CD4-positive, CD25-positive, alpha-beta regulatory T cell (primary cell): Measurements from ENCODE around the gene CPZ. TPM values are rescaled to one million over a fixed set of nuclear protein-coding genes. Genes with fewer than 3 reads are reported as not detected.

Experiments
- ATAC-seq, 2 donors: fragments of 150-1000 bp; cut with Tn5 transposase; one replicate each; pipeline ENCODE4 v1.10.0; 2021; ENCODE audit warnings: low read depth in 2 of 2, moderate number of reproducible peaks in 2 of 2, moderate library complexity in 1 of 2
- DNase-seq, 3 donors: peaks; one replicate each; pipeline versions ENCODE4 v3.0.0 to v3.0.0-alpha.2; 2012 to 2022; ENCODE audit warnings: mixed read lengths in 1 of 3
- H3K27ac ChIP-seq: one replicate; pipeline ENCODE4 v1.7.0; 2013; ENCODE audit warnings: mild to moderate bottlenecking, low read length; ENCODE audit not compliant: insufficient read depth, poor library complexity, severe bottlenecking
- H3K27me3 ChIP-seq: one replicate; pipeline ENCODE4 v1.7.0; 2013; ENCODE audit warnings: low read length; ENCODE audit not compliant: control insufficient read depth, insufficient read depth
- H3K36me3 ChIP-seq: one replicate; pipeline ENCODE4 v1.7.0; 2013; ENCODE audit warnings: mild to moderate bottlenecking, low read length, moderate library complexity; ENCODE audit not compliant: control insufficient read depth, insufficient read depth
- H3K4me1 ChIP-seq: 2 replicates; pipeline ENCODE4 v1.7.0; 2013; ENCODE audit warnings: mild to moderate bottlenecking, low read length; ENCODE audit not compliant: insufficient read depth, control insufficient read depth, poor library complexity, severe bottlenecking
- H3K4me3 ChIP-seq: one replicate; pipeline ENCODE4 v1.7.0; 2013; ENCODE audit warnings: low read depth, mild to moderate bottlenecking, low read length, moderate library complexity
- H3K9me3 ChIP-seq, 2 experiments: 1 replicate in 1 of 2; 2 replicates in 1 of 2; pipeline ENCODE4 v1.7.0; 2013; ENCODE audit warnings: low read length in 2 of 2, mild to moderate bottlenecking in 1 of 2, moderate library complexity in 1 of 2; ENCODE audit not compliant: control insufficient read depth in 2 of 2
- H3K27ac Mint-ChIP-seq, 3 donors: one replicate each; pipeline ENCODE4 v1.8.0; 2020 to 2022; ENCODE audit warnings: mild to moderate bottlenecking in 3 of 3, mixed read lengths in 3 of 3, moderate library complexity in 2 of 3
- H3K27me3 Mint-ChIP-seq: one replicate; pipeline ENCODE4 v1.8.0; 2022; ENCODE audit warnings: mild to moderate bottlenecking, mixed read lengths
- H3K36me3 Mint-ChIP-seq: one replicate; pipeline ENCODE4 v1.8.0; 2020; ENCODE audit warnings: mixed read lengths
- H3K4me1 Mint-ChIP-seq, 4 donors: one replicate each; pipeline ENCODE4 v1.8.0; 2020 to 2022; ENCODE audit warnings: mixed read lengths in 4 of 4, mild to moderate bottlenecking in 1 of 4
- H3K4me3 Mint-ChIP-seq, 4 donors: one replicate each; pipeline ENCODE4 v1.8.0; 2020 to 2022; ENCODE audit warnings: mild to moderate bottlenecking in 4 of 4, mixed read lengths in 4 of 4, moderate library complexity in 3 of 4
- H3K9me3 Mint-ChIP-seq, 7 donors: one replicate each; pipeline ENCODE4 v1.8.0; 2020 to 2022; ENCODE audit warnings: mixed read lengths in 7 of 7, mild to moderate bottlenecking in 3 of 7, moderate library complexity in 2 of 7
- polyA plus RNA-seq, 4 donors: library from polyadenylated mRNA; unstranded; fragments of 300-500 nt; fragmentation: Illumina TruSeq; gene quantifications; one replicate each; pipeline ENCODE4 v1.2.3, GENCODE V29; 2021
- total RNA-seq: library from RNA; stranded (reverse); gene quantifications from one replicate; pipeline ENCODE4 v1.2.3, GENCODE V29; 2022

CPZ gene
- total and polyA plus RNA-seq, 5 donors from 2014 or later = not detected

DNA sequence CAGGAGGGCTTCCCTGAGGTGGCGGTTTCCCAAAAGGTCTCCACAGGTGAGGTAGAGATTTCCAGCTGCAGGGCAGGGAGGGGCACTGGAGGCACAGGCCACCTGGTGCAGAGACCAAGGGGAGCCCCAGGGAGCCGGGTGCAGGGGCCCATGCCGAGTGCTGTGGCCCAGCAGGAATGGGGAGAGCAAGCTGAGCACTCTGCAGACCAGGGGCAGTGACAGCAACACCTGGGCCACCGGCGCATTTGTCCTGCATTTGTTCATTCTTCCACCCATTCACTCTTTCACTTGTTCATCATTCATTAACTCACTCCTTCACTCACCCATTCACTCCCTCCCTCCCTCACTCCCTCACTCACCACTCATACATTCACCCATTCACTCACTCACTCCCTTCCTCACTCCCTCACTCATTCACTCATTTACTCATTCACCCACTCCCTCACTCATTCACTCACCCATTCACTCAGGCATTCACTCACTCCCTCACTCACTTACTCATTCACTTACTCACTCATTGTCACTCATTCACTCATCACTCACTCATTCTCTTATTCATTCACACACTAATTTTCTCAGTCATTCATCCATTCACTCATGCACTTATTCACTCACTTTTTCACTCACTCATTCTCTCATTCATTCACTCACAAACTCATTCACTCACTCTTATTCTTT is 16.3 kb downstream of the CPZ start:
- Mint-ChIP-seq H3K27ac (no peak overlapping the region), H3K4me1 (no peaks in the 10 kb centered on the region), H3K27me3 (peaks cover 4% of the 10 kb centered on the region), H3K36me3 (no peaks in the 10 kb centered on the region), H3K4me3 (no peak overlapping the region), H3K9me3 (no peaks in the 10 kb centered on the region)
- no peaks in the 10 kb centered on the region for H3K9me3 ChIP-seq
- ATAC-seq (no peak), DNase-seq (no peak)
- no peaks in the 10 kb centered on the region for H3K27me3 ChIP-seq
- no peak overlapping the region for H3K4me3 ChIP-seq
- H3K27ac ChIP-seq = no peak overlapping the region
- no peaks in the 10 kb centered on the region for H3K4me1 ChIP-seq
- no peaks in the 10 kb centered on the region for H3K36me3 ChIP-seq

DNA sequence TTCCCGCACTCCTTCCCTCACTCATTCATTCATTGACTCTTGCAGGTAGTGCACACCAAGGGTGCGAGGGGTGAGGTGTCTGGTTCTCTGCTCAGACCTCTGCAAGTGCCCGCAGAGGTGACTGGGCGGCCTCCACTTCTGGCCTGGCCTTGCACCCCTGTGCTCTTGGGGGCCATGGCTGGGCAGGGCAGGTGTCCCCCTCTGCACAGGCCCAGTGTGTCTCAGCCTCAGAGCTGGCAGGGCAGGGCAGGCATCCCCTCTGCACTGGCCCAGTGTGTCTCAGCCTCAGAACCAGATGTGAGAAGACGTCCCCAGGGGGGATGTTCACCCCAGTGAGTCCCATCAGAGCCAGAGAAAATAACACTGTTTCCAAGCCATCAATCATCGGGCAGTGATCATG is 16.8 kb downstream of the CPZ start:
- no peaks in the 10 kb centered on the region for H3K9me3 Mint-ChIP-seq
- peaks cover 4% of the 10 kb centered on the region for H3K27me3 Mint-ChIP-seq
- Histone ChIP-seq H3K36me3 (no peaks in the 10 kb centered on the region), H3K4me3 (no peak overlapping the region), H3K27me3 (no peaks in the 10 kb centered on the region), H3K9me3 (no peaks in the 10 kb centered on the region), H3K27ac (no peak overlapping the region), H3K4me1 (no peaks in the 10 kb centered on the region)
- H3K4me3 Mint-ChIP-seq = no peak overlapping the region
- no peaks in the 10 kb centered on the region for H3K36me3 Mint-ChIP-seq
- H3K27ac Mint-ChIP-seq = no peak overlapping the region
- ATAC-seq (no peak), DNase-seq (no peak)
- H3K4me1 Mint-ChIP-seq = no peaks in the 10 kb centered on the region

DNA sequence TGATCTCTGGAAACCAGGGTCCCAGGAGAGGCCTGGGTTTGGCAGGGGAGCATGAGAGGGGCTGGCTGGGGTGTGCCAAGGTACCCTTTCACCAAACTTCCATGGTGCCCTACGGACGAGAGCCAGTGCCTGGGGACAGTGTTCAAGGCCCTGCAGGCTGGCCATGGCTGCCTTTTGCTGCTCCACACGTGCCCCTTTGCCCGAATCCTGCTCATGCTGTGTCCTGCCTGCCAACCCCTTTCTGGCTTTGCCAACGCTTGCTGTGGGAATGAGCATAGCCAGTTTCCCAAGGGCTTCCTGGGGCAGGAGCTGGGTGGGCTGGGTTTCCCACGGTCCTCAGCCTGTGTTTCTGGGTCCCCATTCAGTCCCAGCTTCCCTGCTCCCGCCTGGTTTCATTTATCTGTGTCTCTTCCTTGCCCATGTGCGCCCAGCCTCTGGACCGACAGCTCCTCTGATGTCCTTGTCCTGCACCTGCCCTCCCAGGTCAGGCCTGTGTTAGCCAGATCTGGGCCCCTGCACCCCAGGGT is 17.3 kb downstream of the CPZ start:
- Mint-ChIP-seq H3K36me3 (no peaks in the 10 kb centered on the region), H3K27me3 (peaks cover 4% of the 10 kb centered on the region), H3K27ac (peak overlapping the region in 1 of 3 donors; percentile 51), H3K9me3 (no peaks in the 10 kb centered on the region), H3K4me3 (no peak overlapping the region), H3K4me1 (no peaks in the 10 kb centered on the region)
- H3K36me3 ChIP-seq = no peaks in the 10 kb centered on the region
- H3K4me1 ChIP-seq = no peaks in the 10 kb centered on the region
- no peak for ATAC-seq
- no peak overlapping the region for H3K4me3 ChIP-seq
- DNase-seq = no peak
- H3K9me3 ChIP-seq = no peaks in the 10 kb centered on the region
- no peak overlapping the region for H3K27ac ChIP-seq
- no peaks in the 10 kb centered on the region for H3K27me3 ChIP-seq

DNA sequence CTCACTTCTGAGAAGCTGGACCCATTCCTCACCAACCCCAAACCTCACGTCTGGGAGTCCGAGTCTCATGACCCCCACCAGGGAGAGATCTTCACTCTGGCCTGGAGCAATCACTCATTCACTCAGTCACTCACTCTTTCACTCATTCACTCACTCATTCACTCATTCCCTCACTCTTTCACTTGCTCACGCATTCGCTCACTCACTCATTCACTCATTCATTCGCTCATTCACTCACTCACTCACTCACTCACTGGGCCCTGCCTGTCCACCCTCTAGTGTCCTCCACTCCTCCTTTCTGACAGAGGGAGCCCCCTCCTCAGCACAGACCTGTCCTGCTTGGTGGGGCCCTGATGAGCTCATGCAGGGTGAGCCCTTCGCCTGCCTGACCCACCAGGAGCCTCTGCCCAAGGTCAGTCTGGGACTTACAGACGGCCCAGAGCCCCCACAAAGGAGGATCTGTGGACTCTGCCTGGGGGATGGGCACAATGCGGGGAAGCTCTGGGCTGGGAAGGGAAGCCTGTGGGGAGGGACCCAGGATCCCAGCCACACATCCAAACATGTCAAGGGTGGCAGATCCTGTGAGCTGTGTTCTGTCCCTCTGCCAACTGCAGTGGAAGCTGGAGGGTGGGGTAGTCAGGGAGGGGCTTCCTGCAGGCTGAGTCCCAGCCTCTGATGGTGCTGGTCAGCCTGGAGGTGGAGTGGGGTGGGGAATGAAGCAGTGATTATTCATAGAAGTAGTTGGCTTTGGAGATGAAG is 18.5 kb downstream of the CPZ start:
- DNase-seq = no peak
- Histone ChIP-seq H3K4me1 (no peaks in the 10 kb centered on the region), H3K4me3 (no peak overlapping the region), H3K9me3 (no peaks in the 10 kb centered on the region), H3K27ac (no peak overlapping the region), H3K36me3 (no peaks in the 10 kb centered on the region), H3K27me3 (no peaks in the 10 kb centered on the region)
- ATAC-seq = no peak
- Mint-ChIP-seq H3K27ac (no peak overlapping the region), H3K4me1 (no peaks in the 10 kb centered on the region), H3K4me3 (no peak overlapping the region), H3K27me3 (peaks cover 4% of the 10 kb centered on the region), H3K36me3 (no peaks in the 10 kb centered on the region), H3K9me3 (peaks cover 0 to 2% (median 0%) of the 10 kb centered on the region in 7 donors)

DNA sequence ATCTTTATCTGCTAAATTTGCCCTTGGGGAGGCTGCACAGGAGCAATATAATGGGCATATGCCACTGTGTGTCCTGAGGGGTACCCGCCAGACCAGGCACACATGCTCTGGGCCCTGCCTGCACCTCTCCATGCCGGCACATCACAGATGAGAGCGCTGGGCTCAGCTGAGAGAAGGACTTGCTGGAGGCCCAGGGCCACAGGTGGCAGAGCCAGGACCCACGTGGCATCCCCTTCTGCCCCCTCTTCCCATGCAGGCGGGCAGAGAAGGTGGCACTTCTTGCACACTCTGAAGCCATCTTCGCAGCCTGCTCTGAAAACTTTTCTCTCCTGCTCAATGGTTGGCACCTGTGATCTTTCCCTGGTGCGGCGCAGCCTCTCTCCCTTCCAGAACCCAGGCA is 20.1 kb downstream of the CPZ start:
- no peak overlapping the region for H3K4me3 Mint-ChIP-seq
- Histone ChIP-seq H3K9me3 (no peaks in the 10 kb centered on the region), H3K27me3 (no peaks in the 10 kb centered on the region), H3K27ac (no peak overlapping the region), H3K4me1 (no peaks in the 10 kb centered on the region), H3K36me3 (no peaks in the 10 kb centered on the region), H3K4me3 (no peak overlapping the region)
- no peak overlapping the region for H3K27ac Mint-ChIP-seq
- ATAC-seq (no peak), DNase-seq (no peak)
- peaks cover 4% of the 10 kb centered on the region for H3K27me3 Mint-ChIP-seq
- peaks cover 0 to 2% (median 0%) of the 10 kb centered on the region in 7 donors for H3K9me3 Mint-ChIP-seq
- peaks cover 0 to 1% (median 0%) of the 10 kb centered on the region in 4 donors for H3K4me1 Mint-ChIP-seq
- H3K36me3 Mint-ChIP-seq = no peaks in the 10 kb centered on the region

DNA sequence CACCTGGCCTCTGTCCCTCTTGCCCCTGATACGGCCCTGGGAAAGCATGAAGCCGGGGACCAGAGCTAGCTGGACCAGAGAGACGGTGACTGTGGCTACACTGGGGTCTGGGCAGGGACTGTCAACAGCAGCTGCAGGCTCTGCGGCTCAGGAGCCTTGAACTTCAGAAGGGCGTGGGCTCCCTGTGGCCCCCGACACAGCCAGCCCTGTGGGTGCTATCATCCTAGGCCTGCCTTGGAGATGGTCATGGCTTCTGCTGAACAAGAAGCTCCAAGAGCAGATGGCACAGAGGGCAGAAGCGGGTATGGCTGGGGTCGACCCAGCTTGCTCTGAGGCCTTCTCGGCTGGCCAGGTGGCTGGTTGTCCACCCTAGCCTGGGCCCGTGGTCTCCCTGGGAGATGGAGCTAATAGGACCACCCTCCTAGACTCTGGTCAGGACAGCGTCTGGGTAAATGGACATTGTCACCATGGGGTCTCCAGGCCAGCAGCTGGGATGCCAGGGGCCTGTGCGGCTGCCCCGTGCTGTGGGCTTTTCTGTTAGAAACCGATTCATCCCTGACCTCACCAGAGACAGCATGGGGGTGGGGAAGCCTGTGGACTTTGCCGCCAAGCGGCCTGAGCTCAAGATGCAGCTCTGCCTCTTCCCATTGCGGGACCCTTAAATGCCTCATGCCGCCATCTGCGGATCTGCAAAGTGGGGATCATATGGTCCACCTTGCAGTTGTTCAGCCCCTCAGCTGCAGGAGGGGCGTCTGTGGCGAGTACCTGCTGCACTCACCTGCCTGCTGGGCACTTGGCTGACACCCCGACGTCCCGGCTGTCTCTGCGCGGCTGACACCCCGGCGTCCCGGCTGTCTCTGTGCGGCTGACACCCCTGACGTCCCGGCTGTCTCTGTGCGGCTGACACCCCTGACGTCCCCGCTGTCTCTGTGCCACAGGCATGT is 21.1 kb downstream of the CPZ start:
- Mint-ChIP-seq H3K4me3 (no peak overlapping the region), H3K4me1 (peaks cover 0 to 4% (median 0%) of the 10 kb centered on the region in 4 donors), H3K27ac (no peak overlapping the region), H3K9me3 (peaks cover 0 to 2% (median 0%) of the 10 kb centered on the region in 7 donors), H3K27me3 (peaks cover 4% of the 10 kb centered on the region), H3K36me3 (no peaks in the 10 kb centered on the region)
- Histone ChIP-seq H3K4me1 (no peaks in the 10 kb centered on the region), H3K27me3 (no peaks in the 10 kb centered on the region), H3K4me3 (no peak overlapping the region), H3K36me3 (no peaks in the 10 kb centered on the region), H3K27ac (no peak overlapping the region), H3K9me3 (no peaks in the 10 kb centered on the region)
- no peak for DNase-seq
- no peak for ATAC-seq

DNA sequence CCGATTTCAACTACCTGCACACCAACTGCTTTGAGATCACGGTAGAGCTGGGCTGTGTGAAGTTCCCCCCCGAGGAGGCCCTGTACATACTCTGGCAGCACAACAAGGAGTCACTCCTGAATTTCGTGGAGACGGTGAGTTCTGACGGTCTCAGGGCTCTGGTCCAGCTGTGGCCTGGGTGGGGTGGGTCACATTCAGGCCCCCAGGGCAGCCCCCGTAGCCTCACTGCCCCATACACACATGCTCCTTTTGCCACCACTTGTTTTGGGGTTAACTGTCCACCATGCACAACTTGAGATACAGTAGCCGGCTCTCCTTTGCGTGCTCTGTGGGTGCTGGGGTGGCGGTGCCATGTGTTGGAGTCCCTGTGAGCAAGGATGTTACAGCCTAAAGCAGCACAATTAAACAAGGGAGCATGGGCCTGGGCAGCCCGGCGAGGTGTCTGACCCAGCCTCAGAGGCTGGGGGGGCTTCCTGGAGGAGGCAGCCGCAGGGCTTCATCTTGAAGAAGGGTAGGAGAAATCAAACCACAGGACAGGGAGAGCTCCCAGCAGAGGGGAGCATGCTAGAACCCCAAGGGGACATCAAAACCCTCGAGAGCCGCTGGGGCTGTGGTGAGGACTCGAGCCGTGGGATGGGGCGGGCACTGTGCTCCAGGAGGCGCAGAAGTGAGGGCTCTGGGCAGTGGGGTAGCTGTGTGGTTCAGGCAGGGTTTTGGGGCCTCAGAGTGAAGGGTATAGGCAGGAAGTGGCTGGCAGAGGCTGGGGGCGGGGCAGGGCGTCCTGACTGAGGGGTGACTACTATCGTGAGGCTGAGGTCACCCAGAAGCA is 22.0 kb downstream of the CPZ start:
- peaks cover 4% of the 10 kb centered on the region for H3K27me3 Mint-ChIP-seq
- no peaks in the 10 kb centered on the region for H3K4me1 ChIP-seq
- no peaks in the 10 kb centered on the region for H3K36me3 Mint-ChIP-seq
- DNase-seq (no peak), ATAC-seq (no peak)
- no peak overlapping the region for H3K27ac Mint-ChIP-seq
- peaks cover 0 to 2% (median 0%) of the 10 kb centered on the region in 7 donors for H3K9me3 Mint-ChIP-seq
- H3K36me3 ChIP-seq = no peaks in the 10 kb centered on the region
- no peak overlapping the region for H3K4me3 ChIP-seq
- H3K27me3 ChIP-seq = no peaks in the 10 kb centered on the region
- H3K4me3 Mint-ChIP-seq = no peak overlapping the region
- no peak overlapping the region for H3K27ac ChIP-seq
- H3K4me1 Mint-ChIP-seq = peaks cover 0 to 4% (median 0%) of the 10 kb centered on the region in 4 donors
- no peaks in the 10 kb centered on the region for H3K9me3 ChIP-seq
